Liver (tissue), 9 donors: ENCODE results near the gene ZDHHC14. TPM values are rescaled to one million over a fixed set of nuclear protein-coding genes. Genes with fewer than 3 reads are reported as not detected.
A peak's percentile ranks its signal among the peaks of the same experiment; 100 is the strongest.

ENCODE experiments used
- DNase-seq: peaks from one replicate; pipeline ENCODE4 v3.0.0-alpha.2; 2017; ENCODE audit warnings: low spot score
- H3K27ac ChIP-seq, 2 donors: one replicate each; pipeline ENCODE4 v1.7.0; 2013; ENCODE audit warnings: inconsistent platforms in 2 of 2, low read length in 2 of 2, control low read depth in 1 of 2, low read depth in 1 of 2, mild to moderate bottlenecking in 1 of 2
- H3K27me3 ChIP-seq, 4 donors: one replicate each; pipeline versions ENCODE4 v1.6.1 to v1.7.0; 2013; ENCODE audit warnings: low read length in 3 of 4, inconsistent platforms in 1 of 4, mild to moderate bottlenecking in 1 of 4, moderate library complexity in 1 of 4; ENCODE audit not compliant: control insufficient read depth in 4 of 4, insufficient read depth in 4 of 4
- H3K36me3 ChIP-seq, 4 donors: one replicate each; pipeline versions ENCODE4 v1.6.1 to v1.7.0; 2013; ENCODE audit warnings: low read length in 3 of 4, mild to moderate bottlenecking in 3 of 4, low read depth in 1 of 4, moderate library complexity in 1 of 4; ENCODE audit not compliant: control insufficient read depth in 4 of 4, insufficient read depth in 3 of 4
- H3K4me1 ChIP-seq, 4 donors: one replicate each; pipeline versions ENCODE4 v1.6.1 to v1.7.0; 2013; ENCODE audit warnings: low read length in 3 of 4, mild to moderate bottlenecking in 3 of 4, moderate library complexity in 1 of 4; ENCODE audit not compliant: control insufficient read depth in 4 of 4, insufficient read depth in 4 of 4
- H3K4me3 ChIP-seq, 3 donors: one replicate each; pipeline versions ENCODE4 v1.6.1 to v1.7.0; 2013; ENCODE audit warnings: low read length in 3 of 3, control low read depth in 1 of 3, low read depth in 1 of 3, mild to moderate bottlenecking in 1 of 3
- H3K9ac ChIP-seq, 2 donors: one replicate each; pipeline ENCODE4 v1.7.0; 2013; ENCODE audit warnings: low read length in 2 of 2, mild to moderate bottlenecking in 2 of 2, moderate library complexity in 2 of 2, control low read depth in 1 of 2, low read depth in 1 of 2
- H3K9me3 ChIP-seq, 4 donors: one replicate each; pipeline versions ENCODE4 v1.6.1 to v1.7.0; 2013; ENCODE audit warnings: low read length in 3 of 4; ENCODE audit not compliant: control insufficient read depth in 4 of 4
- ATF3 ChIP-seq: IDR thresholded peaks from 2 replicates; pipeline ENCODE4 v1.6.1; 2016; ENCODE audit warnings: antibody characterized with exemption
- EGR1 ChIP-seq, 2 donors: IDR thresholded peaks; 2 replicates each; pipeline ENCODE4 v1.6.1; 2016 to 2018; ENCODE audit warnings: antibody characterized with exemption in 2 of 2, low read depth in 2 of 2
- FOXA1 ChIP-seq: IDR thresholded peaks from 2 replicates; pipeline ENCODE4 v1.6.1; 2016; ENCODE audit warnings: antibody characterized with exemption
- GABPA ChIP-seq, 2 donors: IDR thresholded peaks in 1 of 2; conservative IDR thresholded peaks in 1 of 2; 2 replicates each; pipeline ENCODE4 v1.6.1; 2016; ENCODE audit warnings: antibody characterized with exemption in 2 of 2, mild to moderate bottlenecking in 1 of 2, moderate library complexity in 1 of 2
- HNF4A ChIP-seq, 2 donors: conservative IDR thresholded peaks; 2 replicates each; pipeline ENCODE4 v1.6.1; 2016; ENCODE audit warnings: antibody characterized with exemption in 2 of 2, mild to moderate bottlenecking in 2 of 2
- HNF4G ChIP-seq: IDR thresholded peaks from 2 replicates; pipeline ENCODE4 v1.6.1; 2016; ENCODE audit warnings: antibody characterized with exemption
- JUND ChIP-seq, 2 donors: IDR thresholded peaks; 2 replicates each; pipeline ENCODE4 v1.6.1; 2016; ENCODE audit warnings: antibody characterized with exemption in 2 of 2
- NR2F2 ChIP-seq: IDR thresholded peaks from 2 replicates; pipeline ENCODE4 v1.6.1; 2016; ENCODE audit warnings: antibody characterized with exemption
- RAD21 ChIP-seq, 2 donors: IDR thresholded peaks; 2 replicates each; pipeline ENCODE4 v1.6.1; 2016; ENCODE audit warnings: antibody characterized with exemption in 2 of 2, mild to moderate bottlenecking in 2 of 2
- RXRA ChIP-seq, 2 donors: IDR thresholded peaks; 2 replicates each; pipeline ENCODE4 v1.6.1; 2017 to 2018; ENCODE audit warnings: antibody characterized with exemption in 2 of 2, mild to moderate bottlenecking in 1 of 2
- SP1 ChIP-seq: IDR thresholded peaks from 2 replicates; pipeline ENCODE4 v1.6.1; 2018; ENCODE audit warnings: antibody characterized with exemption, mild to moderate bottlenecking
- TAF1 ChIP-seq: conservative IDR thresholded peaks from 2 replicates; pipeline ENCODE4 v1.6.1; 2016; ENCODE audit warnings: antibody characterized with exemption, mild to moderate bottlenecking
- YY1 ChIP-seq: IDR thresholded peaks from 2 replicates; pipeline ENCODE4 v1.6.1; 2016; ENCODE audit warnings: antibody characterized with exemption, mild to moderate bottlenecking
- WGBS: extraction: QIAGEN DNeasy Blood & Tissue Kit; methylation state at CpG from one replicate; pipeline ENCODE4 v1.1.7; 2013; 5-methylcytosine and 5-hydroxymethylcytosine counted together
- polyA plus RNA-seq, 2 donors: library from polyadenylated mRNA; stranded (reverse) in 1 of 2; unstranded in 1 of 2; fragments of 200-250 nt in 1 of 2; fragments of >200 nt in 1 of 2; fragmentation: Nextera tagmentation in 1 of 2; extraction: Ambion mirVana in 1 of 2; gene quantifications; one replicate each; pipeline versions ENCODE4 v1.2.1 to v1.2.3, GENCODE V29; 2013 to 2015
- total RNA-seq, 2 donors: library from RNA; depleted of rRNA; stranded (reverse); fragments of >200 nt; gene quantifications; one replicate each; pipeline ENCODE4 v1.2.3, GENCODE V29; 2014
- TF ChIP-seq, protein P1 (sequence below): IDR thresholded peaks from 2 replicates; pipeline ENCODE4 v1.6.1; 2016; ENCODE audit warnings: antibody characterized with exemption, mild to moderate bottlenecking
- TF ChIP-seq, protein P2 (sequence below): IDR thresholded peaks from 2 replicates; pipeline ENCODE4 v1.6.1; 2016; ENCODE audit warnings: antibody characterized with exemption
- TF ChIP-seq, protein P3 (sequence below): IDR thresholded peaks from 2 replicates; pipeline ENCODE4 v1.6.1; 2016; ENCODE audit warnings: antibody characterized with exemption
- donor health status: healthy.
- donor health status: healthy.
- donor health status: healthy.
- donor health status: healthy.
- donor health status: healthy.

ZDHHC14 gene
- total and polyA plus RNA-seq, 4 donors, result 4.4 to 11.7 (median 8.4) TPM

- H3K4me3 ChIP-seq, result peak overlapping the region; percentile 85 to 95 (median 94)
- TF ChIP-seq YY1 (no peak), HNF4A (conservative IDR thresholded peaks at IDR 0.05) (no peak), TAF1 (no peak), NR2F2 (no peak), HNF4G (no peak), FOXA1 (no peak), JUND (IDR thresholded peaks at IDR 0.05) (no peak), EGR1 (IDR thresholded peaks at IDR 0.05; ENCODE audit: low read depth in 2 of 2) (no peak), RAD21 (IDR thresholded peaks at IDR 0.05) (no peak), ATF3 (no peak), RXRA (IDR thresholded peaks at IDR 0.05) (no peak), SP1 (no peak), GABPA (IDR thresholded peaks at IDR 0.05 in 1 of 2, conservative IDR thresholded peaks at IDR 0.05 in 1 of 2) (no peak)
- TF ChIP-seq, protein P1, sequence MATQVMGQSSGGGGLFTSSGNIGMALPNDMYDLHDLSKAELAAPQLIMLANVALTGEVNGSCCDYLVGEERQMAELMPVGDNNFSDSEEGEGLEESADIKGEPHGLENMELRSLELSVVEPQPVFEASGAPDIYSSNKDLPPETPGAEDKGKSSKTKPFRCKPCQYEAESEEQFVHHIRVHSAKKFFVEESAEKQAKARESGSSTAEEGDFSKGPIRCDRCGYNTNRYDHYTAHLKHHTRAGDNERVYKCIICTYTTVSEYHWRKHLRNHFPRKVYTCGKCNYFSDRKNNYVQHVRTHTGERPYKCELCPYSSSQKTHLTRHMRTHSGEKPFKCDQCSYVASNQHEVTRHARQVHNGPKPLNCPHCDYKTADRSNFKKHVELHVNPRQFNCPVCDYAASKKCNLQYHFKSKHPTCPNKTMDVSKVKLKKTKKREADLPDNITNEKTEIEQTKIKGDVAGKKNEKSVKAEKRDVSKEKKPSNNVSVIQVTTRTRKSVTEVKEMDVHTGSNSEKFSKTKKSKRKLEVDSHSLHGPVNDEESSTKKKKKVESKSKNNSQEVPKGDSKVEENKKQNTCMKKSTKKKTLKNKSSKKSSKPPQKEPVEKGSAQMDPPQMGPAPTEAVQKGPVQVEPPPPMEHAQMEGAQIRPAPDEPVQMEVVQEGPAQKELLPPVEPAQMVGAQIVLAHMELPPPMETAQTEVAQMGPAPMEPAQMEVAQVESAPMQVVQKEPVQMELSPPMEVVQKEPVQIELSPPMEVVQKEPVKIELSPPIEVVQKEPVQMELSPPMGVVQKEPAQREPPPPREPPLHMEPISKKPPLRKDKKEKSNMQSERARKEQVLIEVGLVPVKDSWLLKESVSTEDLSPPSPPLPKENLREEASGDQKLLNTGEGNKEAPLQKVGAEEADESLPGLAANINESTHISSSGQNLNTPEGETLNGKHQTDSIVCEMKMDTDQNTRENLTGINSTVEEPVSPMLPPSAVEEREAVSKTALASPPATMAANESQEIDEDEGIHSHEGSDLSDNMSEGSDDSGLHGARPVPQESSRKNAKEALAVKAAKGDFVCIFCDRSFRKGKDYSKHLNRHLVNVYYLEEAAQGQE, result no peak
- TF ChIP-seq, protein P2, sequence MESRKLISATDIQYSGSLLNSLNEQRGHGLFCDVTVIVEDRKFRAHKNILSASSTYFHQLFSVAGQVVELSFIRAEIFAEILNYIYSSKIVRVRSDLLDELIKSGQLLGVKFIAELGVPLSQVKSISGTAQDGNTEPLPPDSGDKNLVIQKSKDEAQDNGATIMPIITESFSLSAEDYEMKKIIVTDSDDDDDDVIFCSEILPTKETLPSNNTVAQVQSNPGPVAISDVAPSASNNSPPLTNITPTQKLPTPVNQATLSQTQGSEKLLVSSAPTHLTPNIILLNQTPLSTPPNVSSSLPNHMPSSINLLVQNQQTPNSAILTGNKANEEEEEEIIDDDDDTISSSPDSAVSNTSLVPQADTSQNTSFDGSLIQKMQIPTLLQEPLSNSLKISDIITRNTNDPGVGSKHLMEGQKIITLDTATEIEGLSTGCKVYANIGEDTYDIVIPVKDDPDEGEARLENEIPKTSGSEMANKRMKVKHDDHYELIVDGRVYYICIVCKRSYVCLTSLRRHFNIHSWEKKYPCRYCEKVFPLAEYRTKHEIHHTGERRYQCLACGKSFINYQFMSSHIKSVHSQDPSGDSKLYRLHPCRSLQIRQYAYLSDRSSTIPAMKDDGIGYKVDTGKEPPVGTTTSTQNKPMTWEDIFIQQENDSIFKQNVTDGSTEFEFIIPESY, result no peak
- TF ChIP-seq, protein P3, sequence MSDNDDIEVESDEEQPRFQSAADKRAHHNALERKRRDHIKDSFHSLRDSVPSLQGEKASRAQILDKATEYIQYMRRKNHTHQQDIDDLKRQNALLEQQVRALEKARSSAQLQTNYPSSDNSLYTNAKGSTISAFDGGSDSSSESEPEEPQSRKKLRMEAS, result no peak
- under 1% methylated on average over 28 of the region's 28 CpGs for WGBS
- H3K9me3 ChIP-seq, result no peaks in the 10 kb centered on the region
- H3K27me3 ChIP-seq, result no peaks in the 10 kb centered on the region
- peak overlapping the region; percentile 77 to 93 for H3K27ac ChIP-seq
- H3K36me3 ChIP-seq, result no peaks in the 10 kb centered on the region
- H3K9ac ChIP-seq, result peak overlapping the region; percentile 36 to 42
- peaks cover 5 to 25% (median 12%) of the 10 kb centered on the region in 4 donors for H3K4me1 ChIP-seq
- DNase-seq, result no peak
These were observed 572 bp upstream of the ZDHHC14 start for GRCh38 chr6:157380458-157380778.

DNA sequence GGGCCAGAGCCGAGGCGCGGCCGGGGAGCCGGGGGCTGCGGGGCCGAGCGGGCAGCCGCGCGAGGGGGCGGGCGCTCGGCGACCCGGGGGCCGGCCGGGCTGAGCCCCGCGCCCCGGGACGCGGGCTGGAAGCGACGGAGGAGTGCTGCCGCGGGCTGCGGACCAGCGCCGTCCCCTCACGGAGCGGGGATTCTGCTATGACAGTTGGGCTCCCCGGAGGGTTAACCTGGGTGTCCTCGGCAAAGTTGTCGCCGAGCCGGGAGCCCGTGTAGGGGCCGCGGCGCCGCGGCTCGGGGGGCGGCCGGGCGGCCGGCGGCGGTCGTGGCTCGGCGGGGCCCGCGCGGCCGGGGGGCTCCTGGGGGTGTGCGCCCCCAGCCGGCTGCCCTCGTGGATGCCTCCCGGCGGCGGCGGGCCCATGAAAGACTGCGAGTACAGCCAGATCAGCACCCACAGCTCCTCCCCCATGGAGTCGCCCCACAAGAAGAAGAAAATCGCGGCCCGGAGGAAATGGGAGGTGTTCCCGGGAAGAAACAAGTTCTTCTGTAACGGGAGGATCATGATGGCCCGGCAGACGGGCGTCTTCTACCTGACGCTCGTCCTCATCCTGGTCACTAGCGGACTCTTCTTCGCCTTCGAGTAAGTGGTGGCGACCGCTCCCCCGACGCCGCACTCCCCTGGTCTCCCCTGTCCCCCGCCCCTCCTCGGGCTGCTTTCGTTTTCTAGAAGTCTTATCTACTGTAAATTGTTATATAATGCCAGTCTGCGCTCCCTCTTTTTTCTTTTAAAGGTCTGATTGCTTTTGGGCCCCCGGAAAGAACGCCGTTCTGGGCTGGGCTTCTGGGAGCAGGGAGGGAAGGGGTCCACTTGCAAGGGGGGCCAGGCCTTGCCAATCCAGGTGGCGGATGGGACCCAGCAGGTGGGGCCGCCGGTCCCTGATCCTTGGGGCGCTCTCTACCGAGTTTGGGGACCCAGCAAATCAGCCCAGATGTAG, 936 bp downstream of the ZDHHC14 start:
- Histone ChIP-seq H3K9me3 (no peaks in the 10 kb centered on the region), H3K4me1 (peaks cover 5 to 25% (median 12%) of the 10 kb centered on the region in 4 donors), H3K4me3 (peak overlapping the region; percentile 85 to 95 (median 94)), H3K36me3 (no peaks in the 10 kb centered on the region), H3K27me3 (no peaks in the 10 kb centered on the region), H3K9ac (peak overlapping the region; percentile 76 to 81), H3K27ac (peak overlapping the region; percentile 77 to 93)
- WGBS, result under 1% methylated on average over 96 of the region's 96 CpGs
- TF ChIP-seq RAD21 (IDR thresholded peaks at IDR 0.05) (peak in 1 of 2 donors; percentile 34), RXRA (IDR thresholded peaks at IDR 0.05) (no peak)
- peak; percentile 67 for DNase-seq
